Lower leg skin (tissue), 3 donors: Measurements from ENCODE around the gene DNAH7.

Experiments
- CTCF ChIP-seq, 3 donors: fragments of 450-650 bp; IDR thresholded peaks; one replicate each; pipeline ENCODE4 v1.5.1; 2016; ENCODE audit warnings: antibody characterized with exemption in 3 of 3, mild to moderate bottlenecking in 3 of 3, moderate library complexity in 2 of 3
- POLR2A ChIP-seq, 2 donors: fragments of 450-650 bp; IDR thresholded peaks; one replicate each; pipeline ENCODE4 v1.6.1; 2016 to 2017; ENCODE audit warnings: antibody characterized with exemption in 2 of 2, mild to moderate bottlenecking in 1 of 2, moderate library complexity in 1 of 2

- TF ChIP-seq CTCF (IDR thresholded peaks at IDR 0.05) (no peak), POLR2A (IDR thresholded peaks at IDR 0.05) (no peak)
These were observed 286.5 kb downstream of the DNAH7 start for GRCh38 chr2:195782156-195782555.
